ENCODE data around the gene CD300C.

- no peak for TF ChIP-seq CTCF (IDR thresholded peaks at IDR 0.05; ENCODE audit: insufficient read depth, low read length, poor library complexity, severe bottlenecking)
- no peak for TF ChIP-seq EZH2phosphoT487 (conservative IDR thresholded peaks at IDR 0.05; ENCODE audit: low read length)
Observed at GRCh38 chr17:74549343-74549742, 3.4 kb upstream of the CD300C start.

Data from SU-DHL-6 (cell line).